CD14-positive monocyte (primary cell): Measurements from ENCODE around the gene TNFRSF25. TPM values are rescaled to one million over a fixed set of nuclear protein-coding genes. Genes with fewer than 3 reads are reported as not detected.
A peak's percentile ranks its signal among the peaks of the same experiment; 100 is the strongest.

ENCODE experiments used
- DNase-seq, 3 donors: peaks; one replicate each; pipeline ENCODE4 v3.0.0-alpha.2; 2011 to 2022
- H2AFZ ChIP-seq: 2 replicates; pipeline ENCODE4 v1.6.0; 2012; ENCODE audit warnings: mild to moderate bottlenecking, low read depth, low read length, inconsistent platforms; ENCODE audit not compliant: insufficient read depth, poor library complexity, severe bottlenecking
- H3K27ac ChIP-seq, 2 donors: 1 replicate in 1 of 2; 2 replicates in 1 of 2; pipeline ENCODE4 v1.5.1; 2012 to 2013; ENCODE audit warnings: low read length in 2 of 2, control low read depth in 1 of 2, inconsistent platforms in 1 of 2, low read depth in 1 of 2, mild to moderate bottlenecking in 1 of 2
- H3K27me3 ChIP-seq, 2 donors: one replicate each; pipeline versions ENCODE4 v1.6.0 to v1.6.1; 2011 to 2013; ENCODE audit warnings: low read length in 2 of 2; ENCODE audit not compliant: control insufficient read depth in 2 of 2, insufficient read depth in 2 of 2
- H3K36me3 ChIP-seq, 2 donors: replicated peaks in 1 of 2; 1 replicate in 1 of 2; 2 replicates in 1 of 2; pipeline versions ENCODE4 v1.5.1 to v1.6.1; 2012 to 2013; ENCODE audit warnings: low read length in 2 of 2, control low read depth in 1 of 2, inconsistent platforms in 1 of 2, mild to moderate bottlenecking in 1 of 2; ENCODE audit not compliant: insufficient read depth in 2 of 2, control insufficient read depth in 1 of 2
- H3K4me1 ChIP-seq, 2 donors: 1 replicate in 1 of 2; 2 replicates in 1 of 2; pipeline versions ENCODE4 v1.5.1 to v1.6.1; 2012 to 2013; ENCODE audit warnings: low read length in 2 of 2, control low read depth in 1 of 2, inconsistent platforms in 1 of 2, mild to moderate bottlenecking in 1 of 2, moderate library complexity in 1 of 2; ENCODE audit not compliant: insufficient read depth in 2 of 2, control insufficient read depth in 1 of 2
- H3K4me2 ChIP-seq: replicated peaks from 2 replicates; pipeline ENCODE3; 2012; ENCODE audit warnings: low read length, moderate library complexity, mild to moderate bottlenecking; ENCODE audit not compliant: poor library complexity, severe bottlenecking; ENCODE audit errors: extremely low read depth
- H3K4me3 ChIP-seq, 3 experiments: fragments of 200-600 bp in 1 of 3; sonication (generic) in 1 of 3; replicated peaks in 1 of 3; 1 replicate in 2 of 3; 2 replicates in 1 of 3; pipeline ENCODE4 v1.5.1; 2011 to 2013; ENCODE audit warnings: low read length in 3 of 3, mild to moderate bottlenecking in 3 of 3, control low read depth in 2 of 3, low read depth in 2 of 3, inconsistent platforms in 1 of 3, moderate library complexity in 1 of 3
- H3K79me2 ChIP-seq: 2 replicates; pipeline ENCODE4 v1.6.0; 2012; ENCODE audit warnings: mild to moderate bottlenecking, control low read depth, inconsistent platforms, low read length, moderate library complexity; ENCODE audit not compliant: insufficient read depth
- H3K9ac ChIP-seq: 2 replicates; pipeline ENCODE4 v1.6.0; 2017; ENCODE audit warnings: low read length, mild to moderate bottlenecking; ENCODE audit not compliant: insufficient read depth, poor library complexity, severe bottlenecking
- H3K9me3 ChIP-seq, 2 donors: replicated peaks in 1 of 2; 1 replicate in 1 of 2; 2 replicates in 1 of 2; pipeline versions ENCODE4 v1.5.1 to v1.6.1; 2012 to 2013; ENCODE audit warnings: low read length in 2 of 2, control low read depth in 1 of 2; ENCODE audit not compliant: control insufficient read depth in 1 of 2, insufficient read depth in 1 of 2
- H4K20me1 ChIP-seq: 2 replicates; pipeline ENCODE4 v1.6.0; 2012; ENCODE audit warnings: mild to moderate bottlenecking, low read length, control low read depth, moderate library complexity; ENCODE audit not compliant: insufficient read depth
- H3K27ac Mint-ChIP-seq, 7 donors: one replicate each; pipeline ENCODE4 v1.8.0; 2020; ENCODE audit warnings: mild to moderate bottlenecking in 7 of 7, mixed read lengths in 7 of 7, moderate library complexity in 6 of 7, inconsistent platforms in 2 of 7
- H3K27me3 Mint-ChIP-seq, 3 donors: one replicate each; pipeline ENCODE4 v1.8.0; 2021 to 2022; ENCODE audit warnings: low read depth in 3 of 3, mild to moderate bottlenecking in 3 of 3, mixed read lengths in 3 of 3, moderate library complexity in 3 of 3, inconsistent platforms in 1 of 3
- H3K36me3 Mint-ChIP-seq, 2 donors: one replicate each; pipeline ENCODE4 v1.8.0; 2020; ENCODE audit warnings: mixed read lengths in 2 of 2, inconsistent platforms in 1 of 2, mild to moderate bottlenecking in 1 of 2
- H3K4me1 Mint-ChIP-seq: one replicate; pipeline ENCODE4 v1.8.0; 2020; ENCODE audit warnings: mild to moderate bottlenecking, mixed read lengths
- H3K4me3 Mint-ChIP-seq, 2 donors: one replicate each; pipeline ENCODE4 v1.8.0; 2020; ENCODE audit warnings: mild to moderate bottlenecking in 2 of 2, mixed read lengths in 2 of 2, moderate library complexity in 1 of 2
- H3K9me3 Mint-ChIP-seq, 7 donors: one replicate each; pipeline ENCODE4 v1.8.0; 2020 to 2022; ENCODE audit warnings: mixed read lengths in 7 of 7, mild to moderate bottlenecking in 6 of 7, moderate library complexity in 6 of 7, inconsistent platforms in 2 of 7
- CTCF ChIP-seq: fragments of 200-600 bp; IDR thresholded peaks from one replicate; pipeline ENCODE4 v1.8.0; 2022; ENCODE audit warnings: antibody characterized with exemption, mild to moderate bottlenecking
- WGBS: methylation state at CpG from one replicate; pipeline ENCODE4 v1.1.5; 2013; ENCODE audit warnings: missing lambda C conversion rate; ENCODE audit not compliant: insufficient coverage; 5-methylcytosine and 5-hydroxymethylcytosine counted together
- intact Hi-C, 2 donors: fragments of 100-400 bp; cut with micrococcal nuclease; formaldehyde crosslinking; loops; one replicate each; pipeline versions ENCODE4 v1.15.0 to v1.15.1; 2023
- polyA plus RNA-seq, 3 donors: library from polyadenylated mRNA; depleted of rRNA in 1 of 3; unstranded in 2 of 3; stranded (reverse) in 1 of 3; fragments of 300-500 nt in 2 of 3; fragments of >200 nt in 1 of 3; fragmentation: Illumina TruSeq in 2 of 3; gene quantifications; 1 replicate in 2 of 3; 2 replicates in 1 of 3; pipeline ENCODE4 v1.2.3, GENCODE V29; 2012 to 2021

The TNFRSF25 gene
- polyA plus RNA-seq, 3 donors: 0.33 to 3.0 (median 0.48) TPM

DNA sequence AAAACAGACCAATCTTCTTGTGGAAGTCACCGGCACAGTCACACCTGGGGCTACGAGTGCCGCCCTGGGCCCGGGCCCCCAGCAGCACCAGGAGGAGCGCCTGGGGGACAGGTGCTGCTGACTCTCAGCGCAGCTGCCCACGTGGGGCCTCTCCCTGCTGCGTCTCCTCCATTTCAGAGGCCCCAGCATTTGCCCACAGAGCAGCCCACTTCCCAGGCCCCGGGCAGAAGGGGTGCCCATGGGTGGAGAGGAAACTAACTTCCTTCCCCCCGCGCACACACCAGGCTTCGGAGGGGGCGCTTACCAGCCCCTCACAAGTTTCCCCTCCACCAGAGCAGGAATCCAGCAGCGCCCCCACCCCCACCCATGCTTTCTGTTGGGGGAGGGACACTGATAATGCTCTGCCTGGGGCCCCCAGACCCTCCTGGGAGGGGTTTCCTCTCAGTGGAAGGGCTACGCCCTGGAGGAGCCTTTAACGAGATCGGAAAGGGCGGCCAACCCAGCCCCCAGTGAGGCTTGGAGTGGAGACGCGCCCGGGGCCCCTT lies 440 bp downstream of the TNFRSF25 start:
- peaks cover 24 to 49% (median 36%) of the 10 kb centered on the region in 3 donors for H3K27me3 Mint-ChIP-seq
- H4K20me1 ChIP-seq: no peaks in the 10 kb centered on the region
- no peaks in the 10 kb centered on the region for H3K9me3 ChIP-seq
- no peaks in the 10 kb centered on the region for H3K79me2 ChIP-seq
- no peak for DNase-seq
- no peak for TF ChIP-seq CTCF
- H3K9ac ChIP-seq: no peak overlapping the region
- H3K4me2 ChIP-seq: peak overlapping the region; percentile 33
- H3K36me3 Mint-ChIP-seq: no peaks in the 10 kb centered on the region
- H3K4me3 Mint-ChIP-seq: peak overlapping the region; percentile 51 to 70
- no peaks in the 10 kb centered on the region for H3K4me1 ChIP-seq
- H2AFZ ChIP-seq: no peak overlapping the region
- H3K27ac ChIP-seq: no peak overlapping the region
- intact Hi-C loops: no loop called here
- 5% methylated on average over 14 of the region's 21 CpGs for WGBS
- H3K36me3 ChIP-seq: no peaks in the 10 kb centered on the region
- H3K27me3 ChIP-seq: peaks cover 0 to 34% of the 10 kb centered on the region in 2 donors
- peak overlapping the region in 1 of 3 experiments; percentile 32 for H3K4me3 ChIP-seq
- H3K27ac Mint-ChIP-seq: no peak overlapping the region
- H3K4me1 Mint-ChIP-seq: peaks cover 3% of the 10 kb centered on the region
- peaks cover 0 to 6% (median 0%) of the 10 kb centered on the region in 7 donors for H3K9me3 Mint-ChIP-seq

GRCh38 chr1:6464915-6465314 lies 1.1 kb downstream of the TNFRSF25 start:
- H2AFZ ChIP-seq: no peak overlapping the region
- Mint-ChIP-seq H3K9me3 (peaks cover 0 to 6% (median 0%) of the 10 kb centered on the region in 7 donors), H3K36me3 (no peaks in the 10 kb centered on the region), H3K4me1 (peaks cover 3% of the 10 kb centered on the region), H3K27me3 (peaks cover 30 to 55% (median 41%) of the 10 kb centered on the region in 3 donors), H3K27ac (no peak overlapping the region), H3K4me3 (peak overlapping the region in 1 of 2 donors; percentile 42)
- no peaks in the 10 kb centered on the region for H3K36me3 ChIP-seq
- no peak overlapping the region for H3K27ac ChIP-seq
- no peak overlapping the region for H3K9ac ChIP-seq
- H3K9me3 ChIP-seq: no peaks in the 10 kb centered on the region
- no peak for TF ChIP-seq CTCF
- no peak overlapping the region for H3K4me3 ChIP-seq
- H3K4me1 ChIP-seq: no peaks in the 10 kb centered on the region
- no peak overlapping the region for H3K4me2 ChIP-seq
- DNase-seq: no peak
- intact Hi-C loops: no loop called here
- WGBS: 83% methylated on average over 5 of the region's 5 CpGs
- H3K27me3 ChIP-seq: peaks cover 0 to 40% of the 10 kb centered on the region in 2 donors
- H4K20me1 ChIP-seq: no peaks in the 10 kb centered on the region
- H3K79me2 ChIP-seq: no peaks in the 10 kb centered on the region
